ENCODE data around the gene PSEN1.

PSEN1 gene

GRCh38 chr14:73241481-73242165 lies 105.3 kb downstream of the PSEN1 start:
- no peak for DNase-seq

GRCh38 chr14:73242357-73242901 lies 106.1 kb downstream of the PSEN1 start:
- no peak for DNase-seq

GRCh38 chr14:73243341-73243740 lies 107.0 kb downstream of the PSEN1 start:
- DNase-seq: no peak

GRCh38 chr14:73243748-73244147 lies 107.4 kb downstream of the PSEN1 start:
- no peak for DNase-seq

DNA sequence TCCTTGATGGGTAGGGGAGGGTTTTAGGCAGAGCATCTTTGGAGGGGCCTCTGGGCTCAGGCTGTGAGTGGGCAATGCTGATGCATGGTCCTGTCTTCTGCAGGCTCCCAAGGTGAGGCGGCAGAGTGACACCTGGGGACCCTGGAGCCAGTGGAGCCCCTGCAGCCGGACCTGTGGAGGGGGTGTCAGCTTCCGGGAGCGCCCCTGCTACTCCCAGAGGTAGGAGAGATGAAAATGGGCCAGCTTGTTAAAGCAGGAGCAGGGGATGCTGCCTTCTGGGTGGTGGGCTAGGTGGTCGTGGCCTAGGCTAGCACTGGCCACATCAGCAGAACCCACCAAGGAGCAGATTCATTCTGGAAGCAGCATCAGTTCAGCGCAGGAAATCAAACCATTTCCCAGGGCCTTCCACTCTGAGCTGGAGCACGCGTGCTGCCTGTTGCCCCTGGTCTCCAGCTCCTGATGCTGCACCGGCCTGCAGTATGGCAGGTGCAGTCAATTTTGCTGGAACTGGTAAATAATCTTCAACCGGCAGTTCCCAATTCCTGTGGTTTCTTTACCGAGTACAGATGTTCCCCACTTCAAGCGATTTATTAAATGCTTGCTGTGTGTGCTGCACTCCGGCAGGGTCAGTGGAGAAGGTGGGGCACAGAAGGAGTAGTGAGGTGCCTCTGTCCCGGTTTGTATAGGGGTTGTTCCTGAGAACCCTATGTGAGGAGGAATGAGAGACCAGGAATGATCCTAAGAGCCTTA lies 108.4 kb downstream of the PSEN1 start:
- no peak for DNase-seq

GRCh38 chr14:73245480-73246325 lies 109.4 kb downstream of the PSEN1 start:
- peak; percentile 51 to 64 for DNase-seq

GRCh38 chr14:73246387-73247150 lies 110.3 kb downstream of the PSEN1 start:
- no peak for DNase-seq

DNA sequence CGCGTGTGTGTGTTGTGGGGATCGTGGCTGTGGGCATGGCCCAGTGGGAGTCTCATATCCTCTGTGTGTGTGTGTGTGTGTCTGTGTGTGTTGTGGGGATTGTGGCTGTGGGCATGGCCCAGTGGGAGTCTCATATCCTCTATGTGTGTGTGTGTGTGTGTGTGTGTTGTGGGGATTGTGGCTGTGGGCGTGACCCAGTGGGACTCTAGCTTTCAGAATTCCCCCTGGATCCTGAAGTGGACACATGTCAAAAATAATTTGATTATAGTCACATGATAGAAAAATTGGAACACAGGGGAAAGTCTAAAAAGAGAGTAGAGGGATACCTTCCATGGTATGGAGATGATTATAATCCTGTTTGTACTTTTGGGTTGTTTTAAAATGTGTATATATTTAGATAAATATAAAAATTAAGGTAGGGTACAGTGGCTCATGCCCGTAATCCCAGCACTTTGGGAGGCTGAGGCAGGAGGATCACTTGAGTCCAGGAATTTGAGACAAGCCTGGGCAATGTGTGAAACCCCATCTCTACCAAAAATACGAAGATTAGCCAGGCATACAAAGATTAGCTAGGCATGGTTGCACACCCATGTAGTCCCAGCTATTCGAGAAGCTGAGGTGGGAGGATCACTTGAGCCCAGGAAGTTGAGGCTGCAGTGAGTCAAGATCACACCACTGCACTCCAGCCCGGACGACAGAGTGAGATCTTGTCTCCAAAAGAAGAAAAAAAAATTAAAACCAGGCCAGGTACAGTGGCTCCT lies 112.0 kb downstream of the PSEN1 start:
- no peak for DNase-seq

DNA sequence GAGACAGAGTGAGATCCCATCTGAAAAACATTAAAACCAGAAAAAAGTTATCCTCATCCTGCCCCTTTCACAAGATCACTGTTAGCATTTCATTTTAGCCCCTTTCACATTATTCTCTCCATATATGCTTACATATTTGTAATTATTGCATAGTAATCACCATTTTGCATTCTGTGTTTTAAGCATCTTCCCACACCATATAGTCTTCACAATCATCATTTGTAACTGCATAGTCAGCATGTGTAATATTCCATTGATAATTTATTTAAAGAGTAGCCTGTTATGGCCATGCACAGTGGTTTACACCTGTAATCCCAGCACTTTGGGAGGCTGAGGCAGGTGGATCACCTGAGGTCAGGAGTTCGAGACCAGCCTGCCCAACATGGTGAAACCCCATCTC lies 112.8 kb downstream of the PSEN1 start:
- DNase-seq: no peak

DNA sequence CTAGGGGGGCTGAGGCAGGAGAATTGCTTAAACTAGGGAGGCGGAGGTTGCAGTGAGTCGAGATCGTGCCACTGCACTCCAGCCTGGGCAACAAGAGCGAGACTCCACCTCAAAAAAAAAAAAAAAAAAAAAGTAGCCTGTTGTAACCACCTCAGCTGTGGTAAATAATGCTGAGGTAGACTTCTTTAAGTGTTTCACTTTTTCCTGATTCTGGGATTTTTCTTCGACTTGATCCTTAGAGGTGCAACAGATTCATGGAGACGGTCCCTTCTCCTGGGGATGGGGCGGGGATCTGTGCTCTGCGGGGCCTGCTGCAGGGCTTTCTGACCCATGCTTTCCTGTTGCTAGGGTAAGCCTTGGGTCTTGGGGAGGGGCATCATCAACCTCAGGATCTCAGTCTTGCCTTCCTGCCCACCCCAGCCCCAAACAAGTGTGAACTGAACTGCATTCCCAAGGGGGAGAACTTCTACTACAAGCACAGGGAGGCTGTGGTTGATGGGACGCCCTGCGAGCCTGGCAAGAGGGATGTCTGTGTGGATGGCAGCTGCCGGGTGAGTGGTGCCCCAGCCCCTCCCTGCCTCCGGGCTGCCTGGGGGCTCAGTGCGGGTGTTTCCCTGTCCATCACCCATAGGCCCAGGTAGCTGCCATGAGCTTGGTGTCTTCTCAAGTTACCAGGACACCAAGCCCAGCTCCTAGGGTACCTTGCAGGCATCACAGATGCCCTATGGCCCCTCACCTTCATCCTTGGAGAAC lies 113.4 kb downstream of the PSEN1 start:
- DNase-seq: no peak

DNA sequence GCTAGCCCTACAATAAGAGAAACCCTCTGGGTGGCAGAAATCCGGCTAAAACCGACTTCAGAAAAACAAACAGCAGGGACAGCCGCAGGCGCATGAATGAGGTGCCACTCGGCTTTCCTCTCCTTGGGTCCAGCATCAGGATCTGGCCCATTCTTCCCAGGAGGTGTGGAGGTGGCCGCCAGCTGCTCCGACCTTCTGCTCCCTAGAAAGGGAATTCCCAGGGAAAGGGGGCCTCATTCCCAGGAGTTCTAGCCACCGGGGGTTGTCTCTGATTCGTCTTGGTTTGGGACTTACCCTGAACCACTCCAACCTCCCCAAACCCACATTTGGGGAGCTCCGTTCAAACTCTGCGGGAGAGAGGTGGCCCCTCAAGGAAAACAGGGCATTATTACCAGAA lies 114.0 kb downstream of the PSEN1 start:
- no peak for DNase-seq

DNA sequence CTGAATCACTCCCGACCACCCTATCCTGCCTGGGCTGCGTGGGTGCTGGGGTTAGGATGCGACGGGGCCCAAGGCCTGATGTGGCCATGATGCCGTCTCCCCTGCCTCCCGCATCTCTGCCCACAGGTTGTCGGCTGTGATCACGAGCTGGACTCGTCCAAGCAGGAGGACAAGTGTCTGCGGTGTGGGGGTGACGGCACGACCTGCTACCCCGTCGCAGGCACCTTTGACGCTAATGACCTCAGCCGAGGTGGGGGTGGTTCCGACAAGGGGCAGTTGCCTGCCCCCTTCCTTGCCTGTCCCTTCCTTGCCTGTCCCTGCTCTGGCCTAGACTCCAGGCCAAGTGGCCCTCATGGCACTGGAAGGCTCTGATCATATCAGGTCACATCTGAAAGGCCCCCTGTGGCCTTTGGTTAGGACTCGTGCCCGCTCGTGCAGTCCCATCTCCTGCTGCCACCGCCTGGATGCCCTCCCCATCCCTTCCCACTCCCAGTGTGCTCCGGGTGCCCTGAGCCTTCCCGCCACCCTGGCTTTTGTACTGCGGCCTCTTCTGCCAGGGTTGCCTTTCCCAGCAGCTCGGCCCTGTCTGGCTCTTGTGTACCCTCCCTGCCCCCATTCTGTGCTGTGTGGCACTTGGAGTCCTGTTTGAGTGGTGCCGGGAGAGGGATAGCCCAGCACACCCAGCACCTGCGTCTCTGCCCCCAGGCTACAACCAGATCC lies 114.6 kb downstream of the PSEN1 start:
- no peak for DNase-seq

DNA sequence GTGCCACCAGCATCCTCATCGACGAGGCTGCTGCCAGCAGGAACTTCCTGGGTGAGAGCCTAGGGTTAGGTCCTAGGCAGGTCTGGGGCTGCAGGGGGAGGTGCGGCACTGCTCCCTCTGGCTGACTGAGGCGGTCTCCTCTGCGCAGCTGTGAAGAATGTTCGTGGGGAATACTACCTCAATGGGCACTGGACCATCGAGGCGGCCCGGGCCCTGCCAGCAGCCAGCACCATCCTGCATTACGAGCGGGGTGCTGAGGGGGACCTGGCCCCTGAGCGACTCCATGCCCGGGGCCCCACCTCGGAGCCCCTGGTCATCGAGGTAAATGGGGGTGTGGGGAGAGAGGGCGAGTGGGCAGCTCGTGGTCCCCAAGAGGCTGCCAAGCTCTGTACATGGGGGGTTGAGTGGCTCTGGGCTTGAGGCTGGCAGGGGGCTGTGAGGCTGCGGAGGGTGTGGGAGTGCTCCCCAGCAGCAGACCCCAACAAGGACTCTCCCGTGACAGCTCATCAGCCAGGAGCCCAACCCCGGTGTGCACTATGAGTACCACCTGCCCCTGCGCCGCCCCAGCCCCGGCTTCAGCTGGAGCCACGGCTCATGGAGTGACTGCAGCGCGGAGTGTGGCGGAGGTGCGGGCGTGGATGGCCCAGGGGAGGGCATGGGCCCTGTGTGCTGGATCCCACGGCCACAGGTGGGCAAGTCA lies 115.4 kb downstream of the PSEN1 start:
- no peak for DNase-seq

GRCh38 chr14:73252491-73253322 lies 116.4 kb downstream of the PSEN1 start:
- no peak for DNase-seq

GRCh38 chr14:73253323-73253610 lies 117.0 kb downstream of the PSEN1 start:
- no peak for DNase-seq

- DNase-seq: no peak
Observed at GRCh38 chr14:73253721-73254120, 117.4 kb downstream of the PSEN1 start.

- no peak for DNase-seq
Observed at GRCh38 chr14:73254247-73255004, 118.1 kb downstream of the PSEN1 start.

DNA sequence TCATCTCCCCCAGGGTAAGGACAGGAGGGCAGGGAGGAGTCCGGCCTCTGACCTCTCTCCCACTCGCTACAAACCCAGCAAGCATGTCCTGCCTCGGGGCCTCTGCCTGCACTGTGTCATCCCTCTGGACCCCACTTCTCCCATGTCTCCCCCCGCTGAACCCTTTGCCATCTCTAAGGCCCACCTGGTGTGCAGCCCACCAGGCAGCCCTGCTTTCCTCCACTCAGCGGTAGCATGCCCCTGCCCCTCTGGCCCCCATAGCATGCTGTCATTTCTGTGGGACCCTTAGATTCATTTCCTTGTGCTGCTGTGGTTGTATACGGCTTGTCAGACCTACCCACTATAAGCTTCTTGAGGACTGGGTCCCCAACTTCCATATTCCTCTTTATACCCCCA lies 118.7 kb downstream of the PSEN1 start:
- no peak for DNase-seq

Measured in stimulated activated CD4-positive, alpha-beta T cell treated with anti-CD3 and anti-CD28 coated beads, Interleukin-2, amount 100 ng/mL, for 24 hours (primary cell).